T-cell (primary cell): Measurements from ENCODE around the gene MLLT6. TPM values are rescaled to one million over a fixed set of nuclear protein-coding genes. Genes with fewer than 3 reads are reported as not detected.

ENCODE experiments used
- ATAC-seq, 4 experiments: fragments of 200-7000 bp in 3 of 4; fragments of 150-1000 bp in 1 of 4; cut with Tn5 transposase; replicated peaks in 1 of 4; 1 replicate in 3 of 4; 2 replicates in 1 of 4; pipeline ENCODE4 v1.10.0; 2021; ENCODE audit warnings: moderate library complexity in 3 of 4, mild to moderate bottlenecking in 2 of 4, moderate number of reproducible peaks in 1 of 4
- CTCF ChIA-PET, 2 donors: fragments of 300-600 bp; sonication (Branson Sonifier 250); formaldehyde crosslinking; loops; one replicate each; lab custom pipeline; 2022; ENCODE audit warnings: antibody characterized with exemption in 2 of 2; lab: Charles Lee
- POLR2A ChIA-PET, 2 donors: fragments of 300-600 bp; sonication (Branson Sonifier 250); formaldehyde crosslinking; loops; one replicate each; lab custom pipeline; 2022; ENCODE audit warnings: antibody characterized with exemption in 2 of 2; lab: Charles Lee
- DNase-seq, 35 experiments: peaks; one replicate each; pipeline versions ENCODE4 v3.0.0 to v3.0.0-alpha.2; 2013 to 2023
- H3K27ac ChIP-seq: one replicate; pipeline ENCODE4 v1.5.1; 2013; ENCODE audit warnings: low read length
- H3K27me3 ChIP-seq, 2 experiments: replicated peaks in 1 of 2; 1 replicate in 1 of 2; 2 replicates in 1 of 2; pipeline versions ENCODE4 v1.6.1 to v1.7.0; 2013; ENCODE audit warnings: low read length in 1 of 2, mixed read lengths in 1 of 2; ENCODE audit not compliant: control insufficient read depth in 2 of 2, insufficient read depth in 2 of 2; ENCODE audit errors: extremely low read depth in 1 of 2
- H3K36me3 ChIP-seq, 2 donors: 1 replicate in 1 of 2; 2 replicates in 1 of 2; pipeline versions ENCODE4 v1.6.1 to v1.7.0; 2013; ENCODE audit warnings: low read length in 1 of 2; ENCODE audit not compliant: control insufficient read depth in 2 of 2, insufficient read depth in 1 of 2; ENCODE audit errors: extremely low read depth in 1 of 2
- H3K4me1 ChIP-seq, 2 experiments: 1 replicate in 1 of 2; 2 replicates in 1 of 2; pipeline versions ENCODE4 v1.6.1 to v1.7.0; 2013; ENCODE audit warnings: low read length in 2 of 2, mixed read lengths in 1 of 2; ENCODE audit not compliant: insufficient read depth in 2 of 2, control insufficient read depth in 1 of 2; ENCODE audit errors: extremely low read depth in 1 of 2
- H3K4me3 ChIP-seq, 2 donors: 1 replicate in 1 of 2; 2 replicates in 1 of 2; pipeline versions ENCODE4 v1.5.1 to v1.7.0; 2013; ENCODE audit warnings: mild to moderate bottlenecking in 2 of 2, low read length in 1 of 2, moderate library complexity in 1 of 2; ENCODE audit not compliant: control insufficient read depth in 1 of 2; ENCODE audit errors: extremely low read depth in 1 of 2
- H3K9me3 ChIP-seq: 2 replicates; pipeline ENCODE4 v1.7.0; 2013
- H3K27ac Mint-ChIP-seq, 2 donors: one replicate each; pipeline ENCODE4 v1.8.0; 2020 to 2021; ENCODE audit warnings: mild to moderate bottlenecking in 2 of 2, mixed read lengths in 2 of 2
- H3K27me3 Mint-ChIP-seq, 2 donors: one replicate each; pipeline ENCODE4 v1.8.0; 2021 to 2022; ENCODE audit warnings: mixed read lengths in 2 of 2
- H3K36me3 Mint-ChIP-seq: one replicate; pipeline ENCODE4 v1.8.0; 2021; ENCODE audit warnings: mixed read lengths
- H3K4me1 Mint-ChIP-seq, 3 donors: one replicate each; pipeline ENCODE4 v1.8.0; 2020 to 2022; ENCODE audit warnings: mixed read lengths in 3 of 3, mild to moderate bottlenecking in 1 of 3
- H3K4me3 Mint-ChIP-seq, 3 donors: one replicate each; pipeline ENCODE4 v1.8.0; 2020 to 2022; ENCODE audit warnings: mild to moderate bottlenecking in 3 of 3, mixed read lengths in 3 of 3, moderate library complexity in 3 of 3
- H3K9me3 Mint-ChIP-seq, 3 donors: one replicate each; pipeline ENCODE4 v1.8.0; 2020 to 2022; ENCODE audit warnings: mixed read lengths in 3 of 3
- WGBS: methylation state at CpG from one replicate; pipeline ENCODE4 v1.1.5; 2013; ENCODE audit warnings: missing lambda C conversion rate; ENCODE audit not compliant: insufficient coverage; 5-methylcytosine and 5-hydroxymethylcytosine counted together
- total RNA-seq, 35 experiments: library from RNA in 6 of 35; stranded (reverse) in 6 of 35; fragments of 120-200 nt in 1 of 35; gene quantifications; one replicate each; pipeline versions ENCODE4 v1.2.1 to v1.2.4 and lab custom pipeline; 2013 to 2026

MLLT6 gene
- total RNA-seq, 5 donors from 2014 or later (not counting 1 experiment from before 2014, with no cell fraction given), result 412 to 506 (median 480) TPM

DNA sequence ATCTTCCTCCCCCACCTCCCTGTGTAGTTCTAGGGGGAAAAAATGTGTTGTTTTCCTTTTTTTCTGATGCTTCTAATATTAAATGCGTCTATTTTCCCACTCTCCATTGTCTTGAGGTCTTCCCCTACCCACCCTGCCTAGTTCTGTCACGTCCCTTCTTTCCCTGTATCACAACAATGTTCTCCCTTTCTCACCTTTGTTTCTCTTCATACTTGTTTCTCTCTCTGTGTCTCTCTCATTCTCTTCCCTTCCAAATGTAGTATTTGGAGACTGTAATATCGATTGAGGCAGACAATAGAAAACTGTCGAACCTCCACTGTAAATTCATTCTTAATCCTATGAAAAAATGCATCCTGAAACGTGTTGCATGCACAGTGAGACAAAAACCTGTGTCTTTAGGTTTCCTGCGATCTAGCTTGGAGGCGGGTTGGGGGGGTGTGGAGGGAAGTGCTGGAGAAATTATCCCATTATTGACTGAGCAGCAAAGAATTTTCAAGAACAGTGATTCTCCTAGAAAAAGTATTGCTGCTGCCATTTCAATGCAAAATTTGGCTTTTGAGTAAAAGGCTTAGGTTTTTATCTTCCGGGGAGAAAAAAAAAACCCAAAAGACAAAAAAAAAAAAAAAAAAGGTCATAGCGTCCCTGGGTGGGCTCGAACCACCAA is 46.2 kb downstream of the MLLT6 start:
- Histone ChIP-seq H3K4me3 (peak overlapping the region; percentile 95 to 96), H3K4me1 (peaks cover 31 to 85% of the 10 kb centered on the region in 2 experiments), H3K9me3 (no peaks in the 10 kb centered on the region), H3K27ac (peak overlapping the region; percentile 78), H3K27me3 (peaks cover 4 to 45% of the 10 kb centered on the region in 2 experiments), H3K36me3 (peaks cover 4 to 20% of the 10 kb centered on the region in 2 donors)
- Mint-ChIP-seq H3K27me3 (peaks cover 16 to 39% of the 10 kb centered on the region in 2 donors), H3K9me3 (no peaks in the 10 kb centered on the region), H3K4me1 (peaks cover 57 to 66% (median 63%) of the 10 kb centered on the region in 3 donors), H3K36me3 (peaks cover 15% of the 10 kb centered on the region), H3K27ac (peak overlapping the region; percentile 97), H3K4me3 (peak overlapping the region; percentile 88 to 99 (median 99))
- POLR2A ChIA-PET, result interaction anchor here in 1 of 2 donors (1.0 kb wide), 1 partner anchor 9 kb away, joined by 4 read pairs; no protein-coding TSS in a partner anchor
- ATAC-seq (no peak), DNase-seq (no peak)
- WGBS, result 0% methylated on average over 1 of the region's 10 CpGs
- CTCF ChIA-PET, result interaction anchor here in 1 of 2 donors (1.3 kb wide), 1 partner anchor 16 kb away, joined by 5 read pairs; no protein-coding TSS in a partner anchor

GRCh38 chr17:38751808-38752307 is 46.8 kb downstream of the MLLT6 start:
- H3K27me3 Mint-ChIP-seq, result peaks cover 10 to 33% of the 10 kb centered on the region in 2 donors
- H3K9me3 Mint-ChIP-seq, result no peaks in the 10 kb centered on the region
- peaks cover 18% of the 10 kb centered on the region for H3K36me3 Mint-ChIP-seq
- peak; percentile 66 to 90 (median 83) for DNase-seq
- peak; percentile 35 to 56 (median 37) for ATAC-seq
- ChIA-PET CTCF (interaction anchor here in 1 of 2 donors (0.6 to 1.1 kb wide), 6 partner anchors 17 to 401 kb away, joined by 3 to 8 read pairs (median 3); partner anchors contain the start of gene EPOP), POLR2A (interaction anchor here in 1 of 2 donors (1.0 kb wide), 1 partner anchor 9 kb away, joined by 4 read pairs; no protein-coding TSS in a partner anchor)
- peak overlapping the region; percentile 97 for H3K27ac Mint-ChIP-seq
- H3K4me3 Mint-ChIP-seq, result peak overlapping the region; percentile 88 to 99 (median 99)
- Histone ChIP-seq H3K36me3 (peaks cover 6 to 26% of the 10 kb centered on the region in 2 donors), H3K9me3 (no peaks in the 10 kb centered on the region), H3K4me1 (peaks cover 29 to 79% of the 10 kb centered on the region in 2 experiments), H3K27me3 (peaks cover 4 to 40% of the 10 kb centered on the region in 2 experiments), H3K27ac (peak overlapping the region; percentile 78), H3K4me3 (peak overlapping the region; percentile 95 to 96)
- under 1% methylated on average over 43 of the region's 44 CpGs for WGBS
- H3K4me1 Mint-ChIP-seq, result peaks cover 51 to 61% (median 58%) of the 10 kb centered on the region in 3 donors

DNA sequence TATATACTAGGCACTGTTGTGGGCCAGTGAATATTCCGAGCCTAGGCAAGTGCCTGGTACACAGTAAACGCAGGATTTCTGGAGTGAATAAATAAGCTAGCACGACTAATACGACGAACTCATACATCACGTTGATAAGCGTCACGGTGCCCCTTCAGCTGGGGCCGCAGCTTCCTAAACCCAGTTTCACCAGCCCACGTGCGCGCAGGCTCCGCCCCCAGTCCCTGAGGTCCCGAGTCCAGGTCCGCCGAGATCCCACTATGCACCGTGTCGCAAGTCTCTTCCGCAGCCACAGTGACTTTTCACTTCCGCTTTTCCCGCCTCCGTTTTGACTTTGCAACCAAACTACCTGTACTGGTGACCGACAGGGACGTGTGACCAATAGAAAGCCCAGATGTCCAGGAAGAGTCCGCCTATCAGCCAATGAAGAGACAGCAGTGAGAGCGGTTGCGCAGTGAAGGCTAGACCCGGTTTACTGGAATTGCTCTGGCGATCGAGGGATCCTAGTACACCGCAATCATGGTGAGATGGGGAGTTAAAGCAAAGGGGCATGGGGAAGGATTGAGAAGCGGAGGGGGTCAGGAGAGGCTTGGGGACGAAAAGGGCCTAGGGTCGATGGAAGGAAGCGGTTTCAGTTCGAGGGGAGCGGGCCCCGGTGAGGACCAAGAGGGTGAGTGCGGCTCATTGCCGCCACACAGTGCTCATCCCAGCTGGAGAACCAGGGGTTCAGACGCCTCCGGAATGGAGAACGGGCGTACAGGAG is 47.4 kb downstream of the MLLT6 start, which contains the start of gene PSMB3:
TSS of gene PSMB3 (plus strand) at position 434 of the 763 bp plus-strand sequence. CDS start at position 520, 86 bp downstream.
- Mint-ChIP-seq H3K27me3 (peaks cover 6 to 31% of the 10 kb centered on the region in 2 donors), H3K27ac (peak within 1 kb of the TSS; percentile 97), H3K4me3 (peak within 1 kb of the TSS; percentile 88 to 99 (median 99)), H3K9me3 (no peaks in the 10 kb centered on the region), H3K4me1 (peaks cover 50 to 59% (median 57%) of the 10 kb centered on the region in 3 donors), H3K36me3 (peaks cover 18% of the 10 kb centered on the region)
- peaks cover 22 to 73% of the 10 kb centered on the region in 2 experiments for H3K4me1 ChIP-seq
- H3K27me3 ChIP-seq, result peaks cover 4 to 34% of the 10 kb centered on the region in 2 experiments
- peaks cover 10 to 28% of the 10 kb centered on the region in 2 donors for H3K36me3 ChIP-seq
- POLR2A ChIA-PET, result interaction anchor here in 1 of 2 donors (1.0 kb wide), 1 partner anchor 8 kb away, joined by 4 read pairs; no protein-coding TSS in a partner anchor
- peak within 1 kb of the TSS; percentile 78 for H3K27ac ChIP-seq
- peak; percentile 87 to 92 (median 90) for ATAC-seq
- H3K9me3 ChIP-seq, result no peaks in the 10 kb centered on the region
- DNase-seq, result peak; percentile 83 to 99 (median 95)
- H3K4me3 ChIP-seq, result peak within 1 kb of the TSS; percentile 95 to 96
- CTCF ChIA-PET, result interaction anchor here in 1 of 2 donors (0.6 to 1.1 kb wide), 7 partner anchors 18 to 401 kb away, joined by 3 to 8 read pairs (median 3); partner anchors contain the start of gene EPOP
- WGBS, result under 1% methylated on average over 43 of the region's 44 CpGs

- peaks cover 4 to 29% of the 10 kb centered on the region in 2 experiments for H3K27me3 ChIP-seq
- peaks cover 11 to 33% of the 10 kb centered on the region in 2 donors for H3K36me3 ChIP-seq
- no peaks in the 10 kb centered on the region for H3K9me3 ChIP-seq
- Mint-ChIP-seq H3K27ac (peak overlapping the region; percentile 97), H3K9me3 (no peaks in the 10 kb centered on the region), H3K27me3 (peaks cover 6 to 28% of the 10 kb centered on the region in 2 donors), H3K4me3 (peak overlapping the region; percentile 88 to 99 (median 99)), H3K36me3 (peaks cover 18% of the 10 kb centered on the region), H3K4me1 (peaks cover 50 to 57% (median 55%) of the 10 kb centered on the region in 3 donors)
- CTCF ChIA-PET, result interaction anchor here in 1 of 2 donors (0.6 kb wide), 1 partner anchor 9 kb away, joined by 4 read pairs; no protein-coding TSS in a partner anchor
- POLR2A ChIA-PET, result interaction anchor here (0.6 to 0.7 kb wide), 5 partner anchors 12 to 415 kb away, joined by 4 to 6 read pairs (median 5); no protein-coding TSS in a partner anchor
- DNase-seq (no peak), ATAC-seq (no peak)
- H3K27ac ChIP-seq, result peak overlapping the region; percentile 67
- 5% methylated on average over 21 of the region's 22 CpGs for WGBS
- peak overlapping the region; percentile 95 to 96 for H3K4me3 ChIP-seq
- peaks cover 20 to 67% of the 10 kb centered on the region in 2 experiments for H3K4me1 ChIP-seq
Measured at GRCh38 chr17:38753071-38753506, 48.0 kb downstream of the MLLT6 start.

DNA sequence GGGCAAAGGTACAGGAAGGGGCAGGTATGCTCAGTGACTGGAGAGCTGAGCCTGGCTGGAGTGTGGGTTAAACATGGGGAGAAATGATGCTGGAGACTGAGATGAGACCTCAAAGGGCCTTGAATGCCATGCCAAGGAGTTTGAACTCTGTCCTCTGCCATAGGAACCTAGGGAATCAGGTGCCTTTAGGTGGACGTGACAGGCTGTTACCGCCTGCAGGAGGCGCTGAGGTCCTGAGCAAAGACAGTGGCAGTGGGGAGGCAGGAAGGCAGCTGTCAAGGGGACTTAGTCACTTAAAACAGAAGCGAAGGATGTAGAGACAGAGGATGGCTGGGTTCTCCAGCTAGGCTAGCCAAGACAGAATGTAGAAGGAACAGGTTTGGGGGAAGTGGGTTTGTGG is 56.5 kb downstream of the MLLT6 start:
- peak in 14 of 35 experiments; percentile 14 to 44 (median 22) for DNase-seq
- Histone ChIP-seq H3K9me3 (no peaks in the 10 kb centered on the region), H3K27me3 (no peaks in the 10 kb centered on the region), H3K27ac (peak overlapping the region; percentile 23), H3K36me3 (peaks cover 23 to 79% of the 10 kb centered on the region in 2 donors), H3K4me1 (peaks cover 0 to 4% of the 10 kb centered on the region in 2 experiments), H3K4me3 (no peak overlapping the region)
- Mint-ChIP-seq H3K36me3 (peaks cover 61% of the 10 kb centered on the region), H3K27ac (peak overlapping the region; percentile 20 to 82), H3K4me1 (peaks cover 11 to 16% (median 13%) of the 10 kb centered on the region in 3 donors), H3K9me3 (no peaks in the 10 kb centered on the region), H3K27me3 (no peaks in the 10 kb centered on the region), H3K4me3 (no peak overlapping the region)
- WGBS, result 79% methylated on average over 4 of the region's 4 CpGs
- peak in 2 of 4 experiments; percentile 40 to 43 for ATAC-seq
- ChIA-PET CTCF (interaction anchor here in 1 of 2 donors (0.7 kb wide), 1 partner anchor 12 kb away, joined by 5 read pairs; no protein-coding TSS in a partner anchor), POLR2A (no interaction called here)
